ENCODE results near the gene TYW1.
"Not testable (repeated sequence)": the region's sequence is repeated elsewhere in the genome, so short reads cannot be mapped to it uniquely, and the experiment has no call there.

GRCh38 chr7:67014076-67014622, 17.5 kb downstream of the TYW1 start:
- not testable (repeated sequence) for TF ChIP-seq POLR2A (IDR thresholded peaks at IDR 0.05; ENCODE audit: control extremely low read depth in 1 of 2, low read depth in 2 of 2, low read length in 2 of 2); EZH2 (IDR thresholded peaks at IDR 0.05; ENCODE audit: low read depth, low read length, severe bottlenecking); SIN3A (conservative IDR thresholded peaks at IDR 0.05 in 1 of 2, IDR thresholded peaks at IDR 0.05 in 1 of 2; ENCODE audit: low read depth in 1 of 2, low read length in 2 of 2); CTCF (IDR thresholded peaks at IDR 0.05; ENCODE audit: control extremely low read depth in 1 of 3, insufficient read depth in 1 of 3, low read depth in 1 of 3, low read length in 3 of 3); JUN (IDR thresholded peaks at IDR 0.05; ENCODE audit: low read depth, low read length); CREB1 (IDR thresholded peaks at IDR 0.05); TAF1 (IDR thresholded peaks at IDR 0.05; ENCODE audit: low read depth, low read length); TAF7 (optimal IDR thresholded peaks at IDR 0.05; ENCODE audit: borderline replicate concordance, low read depth, low read length); ZNF274 (IDR thresholded peaks at IDR 0.05; ENCODE audit: borderline replicate concordance, extremely low read depth, low read length); ATF2 (IDR thresholded peaks at IDR 0.05; ENCODE audit: low read length)

Measured in H1 (cell line).